Spleen (tissue), 11 donors: Measurements from ENCODE around the gene SLC25A34. TPM values are rescaled to one million over a fixed set of nuclear protein-coding genes. Genes with fewer than 3 reads are reported as not detected.
A peak's percentile ranks its signal among the peaks of the same experiment; 100 is the strongest.

Experiments
- DNase-seq: peaks from one replicate; pipeline ENCODE4 v3.0.0-alpha.2; 2020
- H3K27ac ChIP-seq, 8 donors: fragments of 200-600 bp; sonication (generic) in 7 of 8; 1 replicate in 4 of 8; 2 replicates in 4 of 8; pipeline versions ENCODE4 v1.5.0 to v1.8.0; 2016 to 2021; ENCODE audit warnings: inconsistent platforms in 4 of 8, mild to moderate bottlenecking in 4 of 8, moderate library complexity in 1 of 8
- H3K27me3 ChIP-seq, 7 donors: fragments of 200-600 bp; sonication (generic) in 6 of 7; replicated peaks in 1 of 7; 1 replicate in 4 of 7; 2 replicates in 3 of 7; pipeline versions ENCODE4 v1.5.0 to v1.8.0; 2016 to 2021; ENCODE audit warnings: inconsistent platforms in 3 of 7, mild to moderate bottlenecking in 1 of 7
- H3K36me3 ChIP-seq, 6 donors: fragments of 200-600 bp; sonication (generic) in 5 of 6; 1 replicate in 4 of 6; 2 replicates in 2 of 6; pipeline versions ENCODE4 v1.5.0 to v1.8.0; 2016 to 2021; ENCODE audit warnings: inconsistent platforms in 2 of 6
- H3K4me1 ChIP-seq, 6 donors: fragments of 200-600 bp; sonication (generic) in 5 of 6; 1 replicate in 3 of 6; 2 replicates in 3 of 6; pipeline versions ENCODE4 v1.5.0 to v1.8.0; 2016 to 2021; ENCODE audit warnings: inconsistent platforms in 3 of 6
- H3K4me3 ChIP-seq, 8 donors: fragments of 200-600 bp; sonication (generic) in 7 of 8; 1 replicate in 4 of 8; 2 replicates in 4 of 8; pipeline versions ENCODE4 v1.5.0 to v1.8.0; 2016 to 2021; ENCODE audit warnings: inconsistent platforms in 4 of 8, mild to moderate bottlenecking in 4 of 8, moderate library complexity in 2 of 8
- H3K9me3 ChIP-seq, 8 donors: fragments of 200-600 bp; sonication (generic) in 7 of 8; 1 replicate in 4 of 8; 2 replicates in 4 of 8; pipeline versions ENCODE4 v1.5.0 to v1.8.0; 2016 to 2021; ENCODE audit warnings: inconsistent platforms in 4 of 8
- CTCF ChIP-seq, 11 experiments: fragments of 200-600 bp in 7 of 11; fragments of 450-650 bp in 4 of 11; sonication (generic) in 4 of 11; IDR thresholded peaks in 8 of 11; conservative IDR thresholded peaks in 3 of 11; 1 replicate in 7 of 11; 2 replicates in 4 of 11; pipeline versions ENCODE4 v1.4.0 to v1.8.0; 2016 to 2021; ENCODE audit warnings: antibody characterized with exemption in 11 of 11, inconsistent platforms in 4 of 11, mild to moderate bottlenecking in 1 of 11
- POLR2A ChIP-seq, 3 donors: fragments of 450-650 bp; IDR thresholded peaks; one replicate each; pipeline ENCODE4 v1.5.1; 2017; ENCODE audit warnings: antibody characterized with exemption in 3 of 3, mild to moderate bottlenecking in 1 of 3
- POLR2AphosphoS5 ChIP-seq, 3 donors: sonication (generic); formaldehyde crosslinking; IDR thresholded peaks; one replicate each; pipeline ENCODE4 v1.5.1; 2017; ENCODE audit warnings: antibody characterized with exemption in 3 of 3
- WGBS, 5 donors: extraction: QIAGEN DNeasy Blood & Tissue Kit in 3 of 5; methylation state at CpG; one replicate each; pipeline versions ENCODE4 v1.1.5 to v1.1.7; 2013 to 2018; 5-methylcytosine and 5-hydroxymethylcytosine counted together
- intact Hi-C: fragments of 100-400 bp; cut with DNase I; formaldehyde crosslinking; loops from one replicate; pipeline ENCODE4 v1.15.0; 2023; ENCODE audit warnings: low total_unique reads
- polyA plus RNA-seq, 3 donors: library from polyadenylated mRNA; stranded (reverse); fragments of 200-250 nt; gene quantifications; one replicate each; pipeline ENCODE4 v1.2.1, GENCODE V29; 2013
- total RNA-seq, 7 donors: library from RNA; depleted of rRNA in 3 of 7; stranded (reverse); fragments of >200 nt in 3 of 7; fragmentation: NEBNext Ultra II Directional in 4 of 7; extraction: Animal tissue kit (Norgen Biotek cat#: 25700) in 4 of 7; gene quantifications; one replicate each; pipeline versions ENCODE4 v1.1.0 to v1.2.1, GENCODE V29; 2016 to 2021
- donor health status: healthy with polysubstance abuse.
- donor health status: DM: no; HTN: no; CAD: no; lungs with moderate emphysema.
- donor health status: DM: no; HTN: no; CAD: no.
- donor health status: Bipolar disorder and iron deficiency.
- donor health status: healthy.
- donor health status: DM: no; HTN: no; CAD: no.
- donor health status: DM: yes; HTN: yes; CAD: no.

The SLC25A34 gene
- total and polyA plus RNA-seq, 10 donors, result 0.77 to 3.7 (median 2.5) TPM

DNA sequence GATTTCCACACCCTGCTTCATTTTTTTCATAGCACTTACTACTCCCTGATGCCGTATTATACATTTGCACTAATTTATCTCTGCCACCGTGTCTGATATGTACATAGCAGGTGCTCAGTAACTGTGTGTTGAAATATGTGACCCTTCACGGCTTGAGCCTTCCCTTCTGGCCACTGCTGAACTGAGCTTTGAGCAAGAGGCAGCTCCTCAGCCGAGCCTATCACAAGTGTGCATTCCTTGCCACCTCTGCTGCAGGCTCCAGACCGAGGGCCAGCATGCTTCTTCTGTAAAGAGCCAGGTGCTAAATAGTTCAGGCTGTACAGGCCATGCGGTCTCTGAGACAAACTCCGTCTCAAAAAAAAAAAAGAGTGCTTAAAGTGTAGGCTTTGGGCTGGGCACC, 29.3 kb upstream of the SLC25A34 start:
- peak overlapping the region in 1 of 8 donors; percentile 3 for H3K27ac ChIP-seq
- TF ChIP-seq POLR2AphosphoS5 (IDR thresholded peaks at IDR 0.05) (no peak), POLR2A (IDR thresholded peaks at IDR 0.05) (no peak), CTCF (IDR thresholded peaks at IDR 0.05 in 8 of 11, conservative IDR thresholded peaks at IDR 0.05 in 3 of 11) (no peak)
- intact Hi-C loops, result no loop called here
- no peak overlapping the region for H3K4me3 ChIP-seq
- no peaks in the 10 kb centered on the region for H3K27me3 ChIP-seq
- WGBS, 5 donors, result 88 to 93% (median 92%) methylated on average over 7 of the region's 7 CpGs
- no peak for DNase-seq
- no peaks in the 10 kb centered on the region for H3K9me3 ChIP-seq
- peaks cover 11 to 86% (median 39%) of the 10 kb centered on the region in 6 donors for H3K4me1 ChIP-seq
- peaks cover 0 to 39% (median 9%) of the 10 kb centered on the region in 6 donors for H3K36me3 ChIP-seq

DNA sequence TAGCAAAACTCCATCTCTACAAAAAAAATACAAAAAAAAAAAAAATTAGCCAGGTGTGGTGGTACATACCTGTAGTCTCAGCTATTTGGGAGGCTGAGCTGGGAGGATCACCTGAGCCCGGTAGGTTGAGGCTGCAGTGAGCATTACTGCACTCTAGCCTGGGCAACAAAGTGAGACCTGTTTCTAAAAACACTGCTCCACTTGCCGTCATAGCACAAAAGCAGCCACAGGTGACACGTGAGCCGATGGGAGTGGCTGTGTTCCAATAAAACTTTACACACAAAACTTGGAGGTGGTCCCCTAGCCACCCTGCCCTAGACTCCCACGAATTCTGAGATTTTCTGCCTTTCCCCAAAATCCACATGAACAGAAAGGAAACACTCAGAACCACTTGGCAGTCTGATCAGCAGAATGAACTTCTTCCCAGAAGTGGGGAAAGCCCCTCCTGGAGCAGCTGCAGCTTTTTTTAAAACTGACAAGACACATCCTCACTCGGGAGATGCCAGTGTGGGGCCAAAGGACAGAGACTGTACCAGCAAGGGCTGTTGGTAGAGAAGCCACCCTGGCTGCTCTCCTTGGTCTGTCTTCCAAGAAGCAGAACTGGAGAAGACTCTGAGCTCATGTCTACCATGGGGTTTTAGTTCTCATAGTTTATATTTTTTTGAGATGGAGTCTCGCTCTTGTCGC, 28.7 kb upstream of the SLC25A34 start:
- H3K4me3 ChIP-seq, result no peak overlapping the region
- no peaks in the 10 kb centered on the region for H3K9me3 ChIP-seq
- intact Hi-C loops, result no loop called here
- 75 to 90% (median 79%) methylated on average over 8 of the region's 8 CpGs for WGBS, 5 donors
- H3K27ac ChIP-seq, result peak overlapping the region in 3 of 8 donors; percentile 3 to 27 (median 7)
- no peak for DNase-seq
- peaks cover 11 to 86% (median 35%) of the 10 kb centered on the region in 6 donors for H3K4me1 ChIP-seq
- peaks cover 0 to 32% (median 9%) of the 10 kb centered on the region in 6 donors for H3K36me3 ChIP-seq
- H3K27me3 ChIP-seq, result no peaks in the 10 kb centered on the region
- TF ChIP-seq POLR2AphosphoS5 (IDR thresholded peaks at IDR 0.05) (no peak), POLR2A (IDR thresholded peaks at IDR 0.05) (no peak), CTCF (IDR thresholded peaks at IDR 0.05 in 8 of 11, conservative IDR thresholded peaks at IDR 0.05 in 3 of 11) (no peak)

DNA sequence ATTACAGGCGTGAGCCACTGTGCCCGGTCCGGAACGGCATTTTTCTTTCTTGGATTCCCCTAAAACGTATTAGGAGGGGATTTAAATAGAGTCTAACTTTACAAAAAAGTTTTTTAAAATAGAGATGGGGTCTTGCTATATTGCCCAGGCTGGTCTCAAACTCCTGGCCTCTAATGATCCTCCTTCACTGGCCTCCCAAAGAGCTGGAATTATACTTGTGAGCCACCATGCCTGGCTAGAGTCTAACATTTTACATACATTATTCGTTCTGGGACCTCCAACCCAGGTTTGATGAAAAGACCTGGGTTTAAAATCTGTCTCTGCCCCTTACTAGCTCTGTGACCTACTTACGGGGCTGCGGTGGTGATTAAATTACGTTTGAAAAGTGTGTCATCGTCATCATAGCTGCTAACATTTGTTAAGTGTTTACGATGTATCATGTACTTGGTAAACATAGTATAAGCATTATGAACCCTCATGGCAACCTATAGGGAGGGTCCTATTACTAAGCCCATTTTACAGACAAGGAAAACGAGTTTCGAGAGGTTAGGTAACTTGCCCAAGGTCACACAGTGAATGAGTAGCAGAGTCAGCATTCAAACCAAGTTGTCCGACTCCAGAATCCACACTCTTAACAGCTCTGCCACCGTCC, 27.4 kb upstream of the SLC25A34 start:
- DNase-seq, result no peak
- no peaks in the 10 kb centered on the region for H3K27me3 ChIP-seq
- H3K9me3 ChIP-seq, result no peaks in the 10 kb centered on the region
- whole genome bisulfite sequencing, 5 donors, result 88 to 95% (median 93%) methylated on average over 15 of the region's 15 CpGs
- intact Hi-C loops, result no loop called here
- peaks cover 0 to 31% (median 9%) of the 10 kb centered on the region in 6 donors for H3K36me3 ChIP-seq
- TF ChIP-seq POLR2A (IDR thresholded peaks at IDR 0.05), result no peak
- TF ChIP-seq POLR2AphosphoS5 (IDR thresholded peaks at IDR 0.05), result no peak
- TF ChIP-seq CTCF (IDR thresholded peaks at IDR 0.05 in 8 of 11, conservative IDR thresholded peaks at IDR 0.05 in 3 of 11), result no peak
- no peak overlapping the region for H3K4me3 ChIP-seq
- no peak overlapping the region for H3K27ac ChIP-seq
- H3K4me1 ChIP-seq, result peaks cover 0 to 86% (median 27%) of the 10 kb centered on the region in 6 donors

DNA sequence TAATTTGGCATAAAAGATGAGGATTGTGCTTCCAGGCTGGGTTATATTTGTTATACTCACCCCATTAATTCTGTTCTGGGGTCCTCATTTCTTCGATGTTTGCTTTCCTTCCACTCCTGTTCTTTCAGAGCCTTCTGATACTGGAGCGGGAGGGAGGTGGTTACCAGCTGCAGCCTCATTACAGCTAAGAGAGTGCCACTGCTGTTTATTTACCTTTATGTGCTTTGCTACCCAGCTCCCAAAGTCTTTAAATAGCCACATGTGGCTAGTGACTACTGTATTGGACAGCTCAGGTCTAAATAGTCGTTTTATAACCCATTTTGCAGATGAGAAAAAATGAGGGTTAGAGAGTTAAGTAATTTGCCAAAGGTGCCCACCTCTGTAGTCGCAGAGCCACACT, 26.8 kb upstream of the SLC25A34 start:
- TF ChIP-seq POLR2A (IDR thresholded peaks at IDR 0.05) (no peak), POLR2AphosphoS5 (IDR thresholded peaks at IDR 0.05) (no peak), CTCF (IDR thresholded peaks at IDR 0.05 in 8 of 11, conservative IDR thresholded peaks at IDR 0.05 in 3 of 11) (no peak)
- Histone ChIP-seq H3K27ac (no peak overlapping the region), H3K4me1 (peaks cover 0 to 86% (median 24%) of the 10 kb centered on the region in 6 donors), H3K4me3 (no peak overlapping the region), H3K27me3 (no peaks in the 10 kb centered on the region), H3K9me3 (no peaks in the 10 kb centered on the region), H3K36me3 (peaks cover 0 to 32% (median 9%) of the 10 kb centered on the region in 6 donors)
- WGBS, 5 donors, result 91 to 99% (median 96%) methylated on average over 4 of the region's 4 CpGs
- no peak for DNase-seq
- intact Hi-C loops, result no loop called here
